ENCODE results near the gene CCDC85B.
"Not testable (repeated sequence)": the region's sequence is repeated elsewhere in the genome, so short reads cannot be mapped to it uniquely, and the experiment has no call there.

CCDC85B gene

GRCh38 chr11:65887723-65888162 lies 2.7 kb upstream of the CCDC85B start:
- ATAC-seq: no peak

DNA sequence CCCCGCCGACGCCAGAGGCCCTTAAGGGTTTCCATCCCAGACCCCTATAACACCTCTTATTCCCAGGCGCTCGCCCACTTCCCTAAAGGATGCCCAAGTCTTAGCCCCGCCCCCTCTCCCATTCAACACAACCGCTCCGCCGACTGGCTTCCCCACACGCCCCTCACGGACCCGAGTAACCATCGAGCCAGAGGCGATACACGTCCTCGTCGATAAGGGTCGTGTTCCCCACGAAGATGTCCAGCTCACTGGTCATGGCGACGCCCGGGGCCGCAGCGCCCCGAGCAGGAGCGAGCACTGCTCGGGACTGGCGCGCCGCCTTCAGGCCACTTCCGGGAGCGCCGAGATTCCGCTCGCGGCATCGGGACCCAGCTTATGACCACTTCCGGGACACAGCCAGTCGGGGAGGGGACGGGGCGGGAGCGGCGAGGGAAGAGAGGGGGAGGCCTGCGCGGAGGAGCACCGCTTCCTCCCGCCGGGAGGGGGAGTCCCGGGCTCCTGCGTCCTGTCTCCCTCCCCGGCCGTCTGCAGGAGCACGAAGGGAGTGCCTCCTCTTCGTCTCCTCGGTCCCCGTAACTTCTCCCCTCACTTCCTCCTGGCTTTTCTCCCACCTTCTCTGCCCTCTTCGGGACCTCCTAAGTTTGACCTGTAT lies 2.2 kb upstream of the CCDC85B start, which contains the start of gene FIBP:
Gene FIBP, minus strand, starts transcription at position 309 of the 652 bp plus-strand sequence. Its CDS starts 53 bp downstream, at position 256.
- ATAC-seq: peak; percentile 60 to 66

- ATAC-seq: no peak
Observed at GRCh38 chr11:65891219-65892136, 1.0 kb downstream of the CCDC85B start.

DNA sequence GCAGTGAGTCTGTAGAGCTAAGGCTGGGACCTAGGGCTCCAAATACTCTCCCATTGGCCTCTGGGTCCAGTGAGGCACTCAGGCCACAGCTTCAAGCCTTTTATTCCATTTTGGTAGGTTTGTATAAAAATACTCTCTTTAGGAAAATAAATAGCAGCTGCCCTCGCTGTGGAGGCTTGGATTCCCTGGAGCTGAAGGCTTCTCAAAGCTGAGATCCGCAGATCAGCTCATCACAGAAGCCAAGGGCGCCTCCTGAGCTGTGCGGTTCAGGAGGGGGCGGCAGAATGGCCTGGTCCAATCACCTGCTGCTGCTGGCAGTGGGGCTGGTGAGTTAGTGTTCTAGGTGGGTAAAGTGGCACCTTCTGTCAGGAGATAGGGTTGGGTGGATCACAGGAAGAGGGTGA lies 1.7 kb downstream of the CCDC85B start:
- ATAC-seq: not testable (repeated sequence)

GRCh38 chr11:65892661-65893317 lies 2.3 kb downstream of the CCDC85B start:
- ATAC-seq: no peak

DNA sequence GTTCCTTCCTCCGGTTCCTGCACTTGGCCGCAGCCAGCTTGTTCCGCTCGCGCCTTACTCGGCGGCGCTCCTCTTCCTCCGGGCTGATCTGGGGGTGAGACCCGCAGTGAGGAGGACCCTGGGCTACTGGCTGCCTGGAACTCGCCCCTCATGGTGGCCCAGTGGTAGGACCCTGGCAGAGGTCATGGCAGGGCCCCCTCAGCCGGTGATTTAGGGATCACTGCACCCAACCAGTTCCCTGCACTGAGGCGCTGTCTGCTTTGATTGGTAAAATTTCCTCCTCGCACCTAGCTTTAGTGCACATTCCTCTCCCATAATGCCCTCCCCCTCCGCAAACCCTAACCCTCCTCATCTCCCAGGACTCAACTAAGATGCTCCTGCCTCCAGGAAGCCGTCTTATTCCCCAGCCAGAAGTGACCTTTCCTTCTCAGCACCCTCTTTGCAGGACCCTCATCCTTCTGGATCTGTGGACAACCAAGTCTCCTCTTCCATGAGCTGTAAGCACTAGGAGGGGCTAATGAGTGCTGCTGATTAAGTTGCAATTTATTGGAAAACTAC lies 3.6 kb downstream of the CCDC85B start:
- no peak for ATAC-seq

DNA sequence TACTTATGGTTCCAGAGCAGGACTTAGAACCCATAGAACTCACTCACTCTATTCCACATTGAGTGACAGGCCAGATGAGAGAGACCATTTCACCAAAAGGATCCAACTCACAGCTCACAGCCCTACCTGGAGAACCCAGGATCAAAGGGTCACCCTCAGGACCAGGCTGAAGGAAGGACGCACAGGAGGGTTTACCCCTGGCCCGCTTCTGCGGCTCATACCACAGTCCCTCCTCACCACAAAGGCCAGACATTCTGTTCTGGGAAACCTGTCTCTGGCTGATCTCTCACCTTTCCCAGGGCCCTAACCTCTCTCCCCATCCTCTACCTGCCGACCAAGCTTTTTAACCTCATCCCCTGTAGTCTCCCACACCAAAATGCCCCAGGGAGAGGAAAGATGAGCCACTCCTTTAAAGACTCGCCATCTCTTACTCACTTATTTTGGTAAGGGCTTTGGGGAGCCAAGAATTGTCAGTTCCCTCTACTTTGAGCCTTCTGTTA lies 5.1 kb downstream of the CCDC85B start:
- no peak for ATAC-seq

DNA sequence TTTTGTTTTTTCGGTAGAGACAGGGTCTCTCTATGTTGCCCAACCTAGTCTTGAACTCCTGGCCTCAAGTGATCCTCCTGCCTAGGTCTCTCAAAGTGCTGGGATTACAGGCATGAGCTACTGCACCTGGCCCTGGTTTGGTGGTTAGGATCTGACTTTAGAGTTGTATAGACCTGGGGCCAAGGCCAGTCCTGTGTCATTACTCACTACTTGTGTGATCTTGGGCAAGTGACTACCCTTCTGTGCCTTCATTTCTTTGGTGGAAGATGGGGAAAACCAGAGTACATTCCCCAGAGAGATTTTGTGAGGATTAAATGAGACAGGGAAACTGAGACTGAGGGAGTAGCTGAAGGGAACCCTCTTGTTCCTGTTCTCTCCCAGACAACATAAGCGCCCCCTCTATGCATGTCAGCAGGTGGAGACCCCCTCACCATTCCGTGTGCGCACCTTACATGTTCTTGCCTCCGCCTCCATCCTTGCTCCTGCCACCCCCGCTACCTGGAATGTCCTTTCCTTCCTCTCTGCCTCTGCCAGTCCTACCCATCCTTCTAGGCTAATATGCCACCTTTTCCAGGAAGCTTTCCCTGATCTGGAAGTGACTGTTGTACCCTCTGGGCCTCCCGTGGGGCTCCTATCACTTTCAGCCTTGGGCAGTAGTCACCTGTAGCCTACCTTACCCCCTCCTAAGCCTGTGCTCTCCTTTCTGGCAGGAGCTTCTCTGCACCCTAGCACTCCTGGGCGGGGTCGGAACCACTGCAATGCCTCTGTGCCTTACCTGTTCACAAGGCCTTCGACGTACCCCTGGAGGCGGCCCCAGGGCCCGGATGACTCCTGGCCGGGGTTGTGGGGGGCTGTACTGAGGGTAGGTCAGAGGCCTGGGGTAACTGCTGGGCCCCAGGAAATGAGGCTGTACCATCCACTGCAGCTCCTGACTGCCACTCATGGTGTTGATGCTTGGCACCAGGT lies 5.8 kb downstream of the CCDC85B start:
- no peak for ATAC-seq

DNA sequence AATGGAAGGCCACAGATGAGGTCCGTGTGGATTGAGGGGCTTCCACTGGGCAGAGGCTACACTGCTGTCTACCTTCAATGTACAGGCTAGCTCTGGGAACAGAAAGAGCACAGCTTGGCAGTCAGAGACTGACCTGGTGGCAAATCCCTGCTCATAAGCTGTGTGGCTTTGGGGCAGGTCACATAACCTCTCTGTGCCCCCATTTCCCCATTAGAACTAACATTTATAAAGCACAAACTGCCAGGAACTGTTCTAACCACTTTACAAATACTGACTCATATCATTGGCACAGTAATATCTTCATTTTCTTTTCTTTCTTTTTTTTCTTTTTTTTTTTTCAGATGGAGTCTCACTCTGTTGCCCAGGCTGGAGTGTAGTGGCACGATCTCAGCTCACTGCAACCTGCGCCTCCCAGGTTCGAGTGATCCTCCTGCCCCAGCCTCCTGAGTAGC lies 6.6 kb downstream of the CCDC85B start:
- ATAC-seq: no peak

DNA sequence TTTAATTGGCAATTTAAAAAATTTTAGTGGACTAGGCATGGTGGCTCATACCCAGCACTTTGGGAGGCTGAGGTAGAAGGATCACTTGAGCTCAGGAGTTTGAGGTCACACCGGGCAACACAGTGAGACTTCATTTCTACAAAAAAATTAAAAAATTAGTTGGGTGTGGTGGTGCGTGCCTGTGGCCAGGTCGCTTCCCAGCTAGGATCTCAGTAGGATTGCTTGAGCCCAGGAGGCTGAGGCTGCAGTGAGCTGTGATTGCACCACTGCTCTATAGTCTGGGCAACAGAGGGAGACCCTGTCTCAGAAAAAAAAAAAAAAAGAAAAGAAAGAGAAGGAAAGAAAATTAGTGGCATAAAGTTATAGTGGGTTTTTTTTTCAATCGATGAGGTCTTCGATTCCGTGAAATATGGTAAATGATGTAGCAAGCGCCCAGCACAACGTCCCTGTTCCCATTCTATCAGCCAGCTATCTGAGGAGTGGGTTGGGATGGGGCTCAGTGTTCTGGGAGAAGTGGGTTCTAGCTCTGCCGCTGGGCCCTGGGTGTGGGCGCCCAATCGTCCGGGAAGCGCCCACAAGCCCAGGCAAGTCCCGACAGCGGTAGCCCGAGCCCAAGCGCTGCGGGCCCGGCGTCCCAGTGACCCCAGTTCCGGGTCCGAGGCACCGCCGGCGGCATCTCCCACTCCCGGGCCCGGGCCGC lies 8.3 kb downstream of the CCDC85B start:
- ATAC-seq: no peak

GRCh38 chr11:65899356-65900124 lies 9.1 kb downstream of the CCDC85B start:
- peak; percentile 50 for ATAC-seq

GRCh38 chr11:65900125-65900898 lies 9.8 kb downstream of the CCDC85B start, which contains the start of gene FOSL1:
FOSL1 (minus strand) TSS chr11:65900388; CDS start chr11:65900339, 49 bp downstream.
- peak; percentile 84 for ATAC-seq

GRCh38 chr11:65900899-65901180 lies 10.4 kb downstream of the CCDC85B start:
- no peak for ATAC-seq

DNA sequence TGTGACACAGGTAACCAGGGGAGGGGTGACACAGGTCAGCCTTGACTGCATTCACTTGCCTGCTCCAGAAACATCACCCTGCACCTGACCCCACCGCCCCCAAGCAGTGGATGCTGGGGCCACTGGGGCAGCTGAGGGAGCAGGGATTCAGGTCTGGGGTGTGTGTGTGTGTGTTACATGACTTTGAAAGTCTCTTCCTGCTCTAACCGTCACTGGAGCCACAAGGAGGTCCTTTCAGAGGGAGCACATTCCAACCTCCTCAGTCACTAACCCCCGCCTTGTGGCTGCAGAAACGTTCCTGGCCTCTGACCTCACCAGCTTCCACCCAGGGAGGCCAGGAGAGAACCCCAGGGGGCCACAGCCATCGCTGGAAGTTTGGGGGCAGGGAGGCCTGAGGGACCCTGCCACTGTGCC lies 12.6 kb downstream of the CCDC85B start:
- ATAC-seq: no peak

DNA sequence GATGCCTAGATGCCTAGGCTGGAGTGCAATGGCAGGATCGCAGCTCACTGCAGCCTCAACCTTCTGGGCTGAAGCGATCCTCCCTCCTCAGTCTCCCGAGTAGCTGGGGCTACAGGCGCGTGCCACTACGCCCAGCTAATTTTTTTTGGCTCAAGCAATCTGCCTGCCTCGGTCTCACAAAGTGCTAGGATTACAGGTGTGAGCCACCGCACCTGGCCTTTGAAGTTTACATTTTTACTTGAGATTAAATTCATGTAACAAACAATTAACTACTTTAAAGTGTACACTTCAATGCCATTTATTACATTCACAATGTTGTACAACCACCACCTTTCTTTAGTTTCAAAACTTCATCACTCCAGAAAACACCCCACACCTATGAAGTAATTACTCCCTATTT lies 13.2 kb downstream of the CCDC85B start:
- ATAC-seq: no peak

DNA sequence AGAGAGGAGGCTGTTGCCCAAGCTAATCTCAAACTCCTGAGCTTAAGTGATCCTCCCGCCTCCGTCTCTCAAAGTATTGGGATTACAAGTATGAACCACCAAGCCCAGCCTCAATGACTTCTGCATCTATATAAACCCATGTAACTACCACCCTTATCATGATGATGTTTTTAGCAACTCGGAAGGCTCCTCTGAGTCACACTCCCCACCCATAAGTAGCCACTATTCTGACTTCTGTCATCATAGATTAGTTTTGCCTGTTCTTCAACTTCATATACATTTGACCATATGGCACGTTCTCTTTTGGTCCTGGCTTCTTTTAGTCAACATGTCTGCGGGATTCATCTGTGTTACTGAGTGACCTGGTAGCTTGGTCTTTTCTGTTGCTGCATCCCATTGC lies 16.1 kb downstream of the CCDC85B start:
- no peak for ATAC-seq

- ATAC-seq: no peak
Observed at GRCh38 chr11:65907878-65908277, 17.4 kb downstream of the CCDC85B start.

- no peak for ATAC-seq
Observed at GRCh38 chr11:65911682-65912568, 21.5 kb downstream of the CCDC85B start.

Data from activated CD4-positive, CD25-positive, alpha-beta regulatory T cell treated with anti-CD3 and anti-CD28 coated beads, Interleukin-2, amount 50 U/mL, for 24 hours (primary cell).